CD4-positive, alpha-beta T cell treated with Interferon alpha-2 for 1 hour (primary cell): ENCODE results near the gene IFITM5.

Experiments
- DNase-seq, 2 donors: peaks; one replicate each; pipeline ENCODE4 v3.0.0-alpha.2; 2020 to 2022

IFITM5 gene

DNA sequence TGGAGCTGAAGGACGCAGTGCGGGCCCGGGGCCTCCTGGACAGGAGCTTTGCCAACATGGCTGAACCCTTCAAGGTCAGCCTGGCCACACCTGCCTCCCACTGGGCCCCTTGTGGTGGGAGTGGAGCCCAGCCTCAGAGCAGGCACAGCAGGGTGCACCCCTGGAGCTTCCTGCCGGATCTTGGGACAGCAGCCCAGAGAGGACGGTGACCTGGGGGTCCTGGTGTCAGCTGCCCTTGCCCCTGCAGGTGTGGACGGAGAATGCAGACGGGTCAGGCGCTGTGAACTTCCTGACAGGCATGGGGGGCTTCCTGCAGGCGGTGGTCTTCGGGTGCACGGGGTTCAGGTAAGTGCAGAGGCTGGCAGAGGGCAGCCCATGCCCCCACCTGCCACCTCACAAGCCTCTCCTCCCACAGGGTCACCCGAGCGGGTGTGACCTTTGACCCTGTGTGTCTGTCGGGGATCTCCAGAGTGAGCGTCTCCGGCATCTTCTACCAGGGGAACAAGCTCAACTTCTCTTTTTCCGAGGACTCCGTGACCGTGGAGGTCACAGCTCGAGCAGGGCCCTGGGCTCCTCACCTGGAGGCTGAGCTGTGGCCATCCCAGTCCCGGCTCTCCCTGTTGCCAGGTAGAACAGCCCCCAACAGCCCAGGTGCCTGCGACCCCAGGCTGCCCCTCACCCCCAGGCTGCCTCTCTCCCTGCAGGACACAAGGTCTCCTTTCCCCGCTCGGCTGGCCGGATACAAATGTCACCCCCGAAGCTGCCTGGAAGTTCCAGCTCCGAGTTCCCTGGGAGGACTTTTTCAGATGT is 5.3 kb downstream of the IFITM5 start:
- DNase-seq = no peak

DNA sequence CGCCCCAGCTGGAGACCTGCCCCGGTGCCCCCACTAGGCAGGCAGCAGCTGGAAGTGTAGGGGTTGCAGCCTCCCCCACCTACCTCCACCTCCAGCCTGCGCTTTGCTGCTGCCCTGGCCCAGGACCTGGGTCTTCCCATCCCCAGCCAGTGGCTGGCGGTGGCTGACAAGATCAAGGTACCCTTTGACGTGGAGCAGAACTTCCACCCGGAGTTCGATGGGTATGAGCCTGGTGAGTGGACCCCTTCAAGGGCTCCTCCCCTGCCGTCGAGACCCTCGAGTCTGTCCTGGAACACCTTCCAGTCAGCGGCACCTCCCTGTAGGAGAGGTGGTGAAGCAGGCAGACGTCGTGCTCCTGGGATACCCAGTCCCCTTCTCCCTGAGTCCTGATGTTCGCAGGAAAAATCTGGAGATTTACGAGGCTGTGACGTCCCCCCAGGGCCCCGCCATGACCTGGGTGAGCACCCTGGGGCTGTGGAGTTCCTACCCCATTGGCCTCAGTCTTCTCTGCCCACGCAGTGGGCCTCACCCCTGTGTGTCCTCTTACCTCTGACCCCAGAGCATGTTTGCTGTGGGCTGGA is 6.0 kb downstream of the IFITM5 start:
- DNase-seq = no peak

DNA sequence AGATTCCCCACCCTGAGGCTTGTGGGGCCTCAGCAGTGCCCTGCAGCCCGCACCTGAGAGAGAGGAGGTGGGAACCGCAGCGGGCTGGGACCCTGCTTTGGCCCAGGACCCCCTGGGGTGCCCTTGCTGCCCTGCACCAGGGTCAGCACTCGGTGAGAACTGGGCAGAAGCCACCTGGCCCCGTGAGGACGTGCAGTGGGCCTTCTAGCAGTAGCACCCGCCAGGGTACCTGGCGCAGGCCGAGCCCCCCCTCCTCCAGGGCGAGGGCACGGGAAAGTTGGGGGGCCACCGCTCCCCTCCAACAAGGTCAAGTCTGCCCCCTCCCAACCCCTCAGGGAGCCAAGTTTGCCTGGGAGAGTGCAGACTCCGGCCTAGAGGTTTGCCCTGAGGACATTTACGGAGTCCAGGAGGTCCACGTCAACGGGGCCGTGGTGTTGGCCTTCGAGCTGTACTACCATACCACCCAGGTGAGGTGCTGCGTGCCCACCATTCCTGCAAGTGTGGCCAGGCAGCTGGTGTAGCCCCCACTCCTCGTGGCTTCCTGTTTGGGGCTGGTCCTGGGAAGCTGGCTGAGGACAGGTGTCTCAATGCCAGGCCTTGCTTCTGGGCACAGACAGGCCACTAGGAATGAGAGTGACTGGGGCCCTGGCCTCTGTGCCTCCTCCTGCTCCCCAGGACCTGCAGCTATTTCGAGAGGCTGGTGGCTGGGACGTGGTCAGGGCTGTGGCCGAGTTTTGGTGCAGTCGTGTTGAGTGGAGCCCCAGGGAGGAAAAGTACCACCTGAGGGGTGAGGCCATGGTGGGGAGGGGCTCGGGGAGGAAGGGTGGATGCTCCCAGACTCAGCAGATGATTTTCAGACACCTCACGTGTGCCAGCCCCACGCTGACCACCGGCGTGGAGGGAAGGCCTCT is 6.9 kb downstream of the IFITM5 start:
- no peak for DNase-seq

DNA sequence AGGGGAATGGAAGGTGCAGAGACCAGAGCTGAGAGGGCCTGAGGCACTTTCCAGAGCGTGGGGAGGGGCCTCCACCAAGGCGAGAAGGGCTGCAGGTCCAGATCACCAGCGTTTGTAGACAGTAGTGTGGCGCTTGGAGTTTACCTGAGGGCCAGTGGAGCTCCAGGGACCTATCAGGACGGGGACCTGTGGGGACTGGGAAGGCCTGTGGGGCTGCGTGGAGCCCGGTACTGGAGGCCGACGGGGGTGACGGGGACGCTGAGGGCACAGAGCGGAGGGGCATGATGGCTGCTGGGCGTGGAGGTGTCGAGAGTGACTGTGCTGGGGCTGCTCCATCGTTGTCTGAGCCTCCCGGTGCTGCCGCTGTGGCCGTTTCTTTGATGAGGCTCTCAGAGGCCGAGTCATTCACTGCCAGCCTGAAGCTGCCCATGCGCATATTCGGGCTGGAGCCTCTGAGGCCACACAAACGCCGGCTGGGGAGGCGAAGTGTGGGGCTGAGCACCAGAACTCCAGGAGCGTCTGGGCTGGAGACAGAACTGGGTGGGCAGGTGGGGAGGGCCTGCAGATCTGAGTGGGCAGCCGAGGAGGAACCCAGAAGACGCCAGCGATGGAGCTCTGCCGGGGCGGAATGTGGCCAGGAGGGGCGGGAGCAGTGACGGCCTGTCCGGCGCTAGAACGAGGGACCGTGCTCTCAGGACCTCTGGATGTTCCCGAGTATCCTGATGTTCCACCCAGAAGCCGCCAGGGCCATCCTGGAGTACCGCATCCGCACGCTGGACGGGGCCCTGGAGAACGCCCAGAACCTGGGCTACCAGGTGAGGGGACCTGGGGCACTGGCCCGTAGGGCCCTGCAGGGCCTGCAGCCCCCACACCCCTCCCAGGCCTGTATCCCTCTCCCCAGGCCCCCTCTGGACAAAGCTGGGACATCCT is 7.8 kb downstream of the IFITM5 start:
- DNase-seq = no peak

DNA sequence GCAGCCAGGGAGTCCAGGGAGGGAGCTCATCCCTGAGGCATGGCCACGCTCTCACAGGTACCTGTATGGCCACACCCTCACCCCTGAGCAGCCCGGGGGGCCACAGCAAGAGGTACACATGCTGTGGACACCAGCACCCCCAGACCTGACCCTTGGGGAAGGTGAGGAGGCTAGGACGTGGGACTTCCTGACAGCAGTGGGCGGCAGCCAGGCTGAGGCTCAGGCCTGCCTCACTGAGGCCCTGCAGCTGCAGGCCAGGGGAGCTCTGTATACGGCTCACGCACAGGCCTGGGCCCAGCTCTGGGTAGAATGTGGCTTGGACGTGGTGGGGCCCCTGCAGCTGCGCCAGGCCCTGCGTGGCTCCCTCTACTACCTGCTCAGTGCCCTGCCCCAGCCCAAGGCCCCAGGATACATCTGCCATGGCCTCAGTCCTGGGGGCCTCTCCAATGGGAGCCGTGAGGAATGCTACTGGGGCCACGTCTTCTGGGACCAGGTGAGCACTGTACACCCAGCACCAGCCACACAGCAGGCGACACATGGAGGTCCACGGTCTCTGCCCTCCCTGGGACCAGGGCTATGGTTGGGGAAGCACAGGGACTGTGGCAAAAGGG is 8.6 kb downstream of the IFITM5 start:
- DNase-seq = no peak

DNA sequence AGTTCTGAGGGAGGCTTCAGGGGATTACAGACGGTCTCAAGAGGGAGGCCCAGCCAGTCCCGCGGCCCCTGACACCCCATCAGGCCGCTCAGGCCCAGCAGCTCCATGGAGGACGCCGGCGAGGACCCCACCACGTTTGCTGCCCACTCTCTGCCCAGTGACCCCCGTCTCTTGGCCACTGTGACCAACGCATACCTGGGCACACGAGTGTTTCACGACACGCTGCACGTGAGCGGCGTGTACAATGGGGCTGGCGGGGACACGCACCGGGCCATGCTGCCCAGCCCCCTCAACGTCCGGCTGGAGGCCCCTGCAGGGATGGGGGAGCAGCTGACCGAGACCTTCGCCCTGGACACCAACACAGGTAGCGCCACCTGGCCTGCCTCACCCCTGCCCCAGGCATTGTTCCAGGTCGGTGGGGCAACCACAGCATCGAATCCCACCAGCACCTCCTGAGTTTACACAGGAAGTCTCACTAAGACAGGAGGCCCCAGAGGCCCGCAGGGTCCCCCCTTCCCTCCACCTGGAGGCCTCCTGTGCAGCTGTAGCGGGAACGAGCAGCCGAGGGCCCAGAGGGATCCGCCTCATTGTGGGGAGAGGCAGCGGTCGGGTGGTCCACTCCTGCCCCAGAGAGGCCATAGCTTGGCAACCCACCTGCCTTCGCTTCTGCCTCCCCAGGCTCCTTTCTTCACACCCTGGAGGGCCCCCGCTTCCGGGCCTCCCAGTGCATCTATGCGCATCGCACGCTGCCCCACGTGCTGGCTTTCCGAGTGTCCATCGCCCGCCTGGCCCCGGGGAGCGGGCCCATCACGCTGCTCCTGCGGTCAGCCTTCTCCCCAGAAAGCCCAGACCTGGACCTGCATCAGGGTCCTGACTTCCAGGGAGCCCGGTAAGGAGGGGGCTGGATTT is 9.4 kb downstream of the IFITM5 start:
- DNase-seq = no peak

DNA sequence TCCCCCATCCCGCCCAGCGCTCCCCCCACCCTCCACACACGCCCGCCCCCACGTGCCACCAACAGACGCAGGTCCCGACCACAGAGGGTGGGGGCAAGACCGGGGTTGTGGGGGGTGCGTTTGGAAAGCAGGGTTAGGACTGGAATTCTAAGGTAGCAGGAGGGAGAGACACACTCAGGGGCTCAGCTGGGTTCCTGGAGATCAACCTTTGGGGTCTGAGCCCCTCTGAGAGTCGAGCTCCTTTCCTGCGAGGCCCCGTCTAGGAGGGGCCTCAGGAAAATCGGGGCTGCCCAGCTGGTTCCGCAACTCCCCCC is 10.0 kb downstream of the IFITM5 start:
- no peak for DNase-seq

DNA sequence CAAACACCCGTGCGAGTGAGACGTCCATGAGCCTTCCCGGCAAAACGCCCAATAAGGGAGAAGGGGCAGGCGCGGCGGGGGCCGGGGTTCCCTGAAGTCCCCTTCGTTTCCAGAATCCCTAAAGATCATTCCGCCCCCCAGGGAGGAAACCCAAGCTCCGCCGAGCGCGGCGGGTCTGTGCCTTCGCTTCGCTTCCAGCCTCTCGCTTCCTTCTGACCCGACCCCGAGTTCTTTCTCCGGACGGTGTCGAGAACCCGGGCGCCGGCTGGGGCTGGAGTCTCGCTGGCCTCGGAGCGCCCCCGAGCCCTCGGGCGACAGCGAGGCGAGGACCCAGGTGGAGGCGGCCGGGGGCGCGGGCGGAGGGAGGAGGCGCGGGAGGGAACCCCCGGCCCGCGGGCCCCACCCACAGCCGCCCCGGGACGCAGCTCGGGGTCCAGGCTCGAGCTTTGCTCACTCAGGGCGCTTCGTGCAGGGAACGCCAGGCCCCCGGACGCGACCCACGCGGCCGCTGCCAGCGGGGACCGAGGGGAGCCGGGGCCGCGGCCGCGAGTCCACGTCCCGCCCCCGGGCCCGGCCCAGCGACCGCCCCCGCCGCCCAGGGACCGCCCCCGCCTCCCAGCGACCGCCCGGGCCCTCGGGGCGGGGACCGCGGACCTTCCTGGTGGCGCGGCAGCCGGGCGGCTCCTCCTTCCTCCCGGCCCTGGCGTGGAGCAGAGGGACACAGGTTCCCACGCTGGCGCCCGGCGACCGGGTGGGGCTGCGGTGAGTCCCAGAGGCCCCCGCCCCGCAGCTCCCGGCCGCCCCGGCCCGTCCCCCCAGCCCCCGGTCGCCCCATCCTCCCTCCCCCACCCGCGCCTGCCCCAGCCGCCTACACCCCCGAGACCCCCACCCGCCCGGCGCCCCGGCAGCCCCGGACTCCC is 10.6 kb downstream of the IFITM5 start, which contains the start of gene PGGHG:
TSS of gene PGGHG (plus strand) at position 649 of the 920 bp plus-strand sequence. CDS start 691 bp downstream, outside the sequence.
- DNase-seq = peak; percentile 52 to 71

DNA sequence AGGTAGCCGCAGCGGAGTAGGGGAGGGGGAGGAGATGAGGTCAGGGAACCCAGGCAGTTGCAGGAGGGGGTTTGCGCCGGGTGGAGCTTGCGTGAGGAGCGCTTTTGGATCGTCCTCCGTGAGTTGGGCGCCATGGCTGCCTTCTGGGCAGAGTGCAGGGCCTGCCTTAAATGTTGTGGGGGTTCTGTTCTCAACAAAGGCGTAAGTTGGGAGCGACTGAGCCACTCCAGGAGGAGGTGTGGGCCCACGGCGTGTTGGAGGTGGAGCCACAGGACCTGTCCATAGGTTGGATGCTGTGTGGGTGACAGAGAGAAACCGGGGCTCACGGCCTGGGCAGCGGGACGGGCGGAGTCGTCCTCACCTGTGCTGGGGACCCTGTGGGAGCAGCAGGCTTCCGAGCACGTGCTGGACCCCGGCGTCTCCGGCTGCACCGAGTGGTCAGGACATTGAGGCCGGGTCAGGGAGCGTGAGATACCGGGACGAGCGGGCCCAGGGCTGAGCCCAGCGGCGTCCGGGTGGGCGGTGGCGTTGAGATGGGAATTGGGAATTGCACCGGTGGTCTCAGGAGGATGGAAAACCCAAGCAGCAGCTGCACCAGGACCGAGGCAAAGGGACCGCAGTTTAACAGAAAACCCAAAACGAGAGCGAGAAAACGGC is 11.4 kb downstream of the IFITM5 start:
- DNase-seq = peak in 1 of 2 donors; percentile 66

DNA sequence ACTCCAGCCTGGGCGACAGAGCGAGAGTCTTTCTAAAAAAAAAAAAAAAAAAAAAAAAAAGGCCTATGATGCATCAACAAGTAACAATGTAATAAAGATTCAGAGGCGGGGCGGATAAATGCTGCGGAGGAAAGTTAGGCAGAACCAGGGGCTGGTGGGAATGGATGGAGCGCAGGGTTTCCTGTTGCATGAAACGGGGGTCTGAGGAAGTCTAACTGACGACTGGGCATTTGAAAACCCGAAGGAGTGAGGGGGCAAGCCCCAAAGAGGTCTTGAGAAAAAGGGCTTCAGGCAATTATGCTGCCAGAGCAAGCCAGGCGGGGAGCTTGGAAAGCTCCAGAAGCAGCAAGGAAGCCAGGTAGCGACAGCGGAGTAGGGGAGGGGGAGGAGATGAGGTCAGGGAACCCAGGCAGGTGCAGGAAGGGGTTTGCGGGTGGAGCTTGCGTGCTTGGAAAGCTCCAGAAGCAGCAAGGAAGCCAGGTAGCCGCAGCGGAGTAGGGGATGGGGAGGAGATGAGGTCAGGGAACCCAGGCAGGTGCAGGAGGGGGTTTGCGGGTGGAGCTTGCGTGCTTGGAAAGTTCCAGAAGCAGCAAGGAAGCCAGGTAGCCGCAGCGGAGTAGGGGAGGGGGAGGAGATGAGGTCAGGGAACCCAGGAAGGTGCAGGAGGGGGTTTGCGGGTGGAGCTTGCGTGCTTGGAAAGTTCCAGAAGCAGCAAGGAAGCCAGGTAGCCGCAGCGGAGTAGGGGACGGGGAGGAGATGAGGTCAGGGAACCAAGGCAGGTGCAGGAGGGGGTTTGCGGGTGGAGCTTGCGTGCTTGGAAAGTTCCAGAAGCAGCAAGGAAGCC is 12.1 kb downstream of the IFITM5 start:
- peak; percentile 71 to 78 for DNase-seq

DNA sequence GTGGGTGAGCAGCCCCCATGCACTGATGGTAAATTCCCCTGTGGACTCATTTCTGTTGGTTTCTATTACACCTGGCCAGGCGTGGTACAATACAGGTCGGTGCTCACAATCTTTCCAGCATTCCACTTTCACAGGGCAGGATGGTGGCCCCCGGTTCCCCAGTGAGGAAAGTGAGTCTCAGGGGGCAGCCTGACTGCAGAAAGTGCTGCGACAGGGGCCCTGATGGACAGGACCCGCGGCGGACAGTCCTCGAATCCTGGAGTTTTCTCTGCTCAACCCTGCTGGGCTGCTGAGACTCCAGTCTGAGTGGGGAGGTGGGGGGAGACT is 13.5 kb downstream of the IFITM5 start:
- DNase-seq = no peak

DNA sequence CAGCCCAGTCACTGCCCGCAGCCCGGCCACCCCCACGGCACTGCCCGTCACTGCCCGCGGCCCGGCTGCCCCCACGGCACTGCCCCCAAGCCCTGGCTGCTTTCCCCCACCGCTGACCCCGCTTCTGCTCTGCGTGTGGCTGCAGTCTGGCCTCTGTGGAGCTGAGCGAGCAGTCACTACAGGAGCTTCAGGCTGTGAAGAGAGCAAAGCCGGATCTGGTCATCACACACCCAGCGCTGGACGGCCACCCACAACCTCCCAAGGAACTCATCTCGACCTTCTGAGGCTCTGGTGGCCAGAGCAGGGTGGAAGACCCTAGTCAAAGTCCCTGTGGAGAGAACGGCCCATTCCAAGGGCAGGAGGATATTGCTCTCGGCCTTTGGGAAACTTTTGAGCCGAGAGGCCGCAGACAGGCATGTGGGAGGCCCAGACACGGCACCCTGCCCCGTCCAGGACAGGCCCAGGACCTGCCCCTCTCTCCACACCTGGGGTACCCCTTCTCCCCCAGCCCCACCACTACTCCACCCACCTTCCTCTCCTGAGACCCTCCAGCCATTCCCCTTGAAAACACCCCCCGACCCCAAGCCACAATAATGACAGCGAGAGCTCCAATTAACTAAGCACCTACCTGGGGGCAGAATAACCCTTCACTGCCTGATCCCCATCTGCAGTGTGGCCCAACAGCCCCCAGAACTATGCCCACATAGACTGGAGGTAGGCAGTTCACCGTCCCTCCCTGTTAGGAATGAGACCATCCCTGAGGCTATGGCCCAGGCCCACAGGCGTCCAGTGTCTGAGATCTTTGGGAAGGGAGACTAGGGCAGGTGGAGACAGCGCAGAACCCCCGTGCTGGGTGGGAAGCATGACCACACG is 14.1 kb downstream of the IFITM5 start:
- no peak for DNase-seq

DNA sequence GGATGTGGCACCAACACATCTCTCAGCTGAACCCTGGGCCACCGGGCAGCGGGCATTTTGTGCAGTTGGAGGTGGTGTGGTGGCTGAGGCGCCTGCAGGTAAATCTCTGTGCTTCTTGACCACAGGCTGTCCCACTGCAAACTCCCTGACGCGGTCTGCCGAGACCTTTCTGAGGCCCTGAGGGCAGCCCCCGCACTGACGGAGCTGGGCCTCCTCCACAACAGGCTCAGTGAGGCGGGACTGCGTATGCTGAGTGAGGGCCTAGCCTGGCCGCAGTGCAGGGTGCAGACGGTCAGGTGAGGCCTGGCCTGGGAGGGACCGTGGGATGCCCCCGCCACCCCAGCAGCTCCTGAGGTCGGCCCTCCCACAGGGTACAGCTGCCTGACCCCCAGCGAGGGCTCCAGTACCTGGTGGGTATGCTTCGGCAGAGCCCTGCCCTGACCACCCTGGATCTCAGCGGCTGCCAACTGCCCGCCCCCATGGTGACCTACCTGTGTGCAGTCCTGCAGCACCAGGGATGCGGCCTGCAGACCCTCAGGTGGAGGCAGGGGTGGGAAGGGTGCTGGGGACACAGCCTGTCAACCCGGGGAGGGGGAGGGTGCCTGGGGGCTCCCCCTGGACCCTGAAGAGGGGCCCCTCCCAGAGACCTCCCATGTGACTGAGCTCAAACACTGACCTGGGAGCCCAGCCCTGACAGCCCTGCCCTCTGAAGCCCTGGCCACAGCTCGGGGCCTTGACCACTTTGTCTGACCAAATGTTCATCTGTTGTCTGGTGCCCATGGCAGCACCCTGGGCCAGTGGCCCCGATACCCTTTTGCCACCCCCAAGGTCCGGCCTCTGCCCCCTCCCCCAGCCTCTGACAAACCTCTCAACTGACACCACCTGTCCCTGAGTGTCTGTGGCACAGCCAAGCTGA is 15.0 kb downstream of the IFITM5 start:
- DNase-seq = no peak

DNA sequence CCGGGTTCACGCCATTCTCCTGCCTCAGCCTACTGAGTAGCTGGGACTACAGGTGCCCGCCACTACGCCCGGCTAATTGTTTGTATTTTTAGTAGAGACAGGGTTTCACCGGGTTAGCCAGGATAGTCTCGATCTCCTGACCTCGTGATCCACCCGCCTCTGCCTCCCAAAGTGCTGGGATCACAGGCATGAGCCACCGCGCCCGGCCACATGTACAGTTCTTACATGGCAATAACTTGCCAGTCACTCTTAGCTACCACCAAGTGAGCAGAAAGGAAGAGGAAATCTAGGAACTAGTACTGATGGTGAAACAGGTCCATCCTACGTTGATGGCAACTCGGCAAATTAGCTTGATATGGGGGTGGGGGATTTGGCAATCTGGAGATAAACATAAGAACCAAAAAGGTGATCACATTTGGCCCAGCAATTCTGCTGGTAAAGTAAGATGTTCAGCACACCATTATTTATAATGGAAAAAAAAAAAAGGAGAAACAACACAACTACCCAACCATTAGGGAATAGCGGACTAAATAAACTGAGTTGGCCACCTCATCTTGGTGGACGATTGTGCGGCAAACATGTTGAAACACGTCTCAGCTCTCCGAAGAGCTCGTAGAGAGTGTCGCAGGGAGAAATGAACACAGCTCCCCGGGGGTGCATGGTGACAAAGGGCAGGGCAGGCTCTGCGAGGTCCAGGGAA is 15.8 kb downstream of the IFITM5 start:
- DNase-seq = no peak

DNA sequence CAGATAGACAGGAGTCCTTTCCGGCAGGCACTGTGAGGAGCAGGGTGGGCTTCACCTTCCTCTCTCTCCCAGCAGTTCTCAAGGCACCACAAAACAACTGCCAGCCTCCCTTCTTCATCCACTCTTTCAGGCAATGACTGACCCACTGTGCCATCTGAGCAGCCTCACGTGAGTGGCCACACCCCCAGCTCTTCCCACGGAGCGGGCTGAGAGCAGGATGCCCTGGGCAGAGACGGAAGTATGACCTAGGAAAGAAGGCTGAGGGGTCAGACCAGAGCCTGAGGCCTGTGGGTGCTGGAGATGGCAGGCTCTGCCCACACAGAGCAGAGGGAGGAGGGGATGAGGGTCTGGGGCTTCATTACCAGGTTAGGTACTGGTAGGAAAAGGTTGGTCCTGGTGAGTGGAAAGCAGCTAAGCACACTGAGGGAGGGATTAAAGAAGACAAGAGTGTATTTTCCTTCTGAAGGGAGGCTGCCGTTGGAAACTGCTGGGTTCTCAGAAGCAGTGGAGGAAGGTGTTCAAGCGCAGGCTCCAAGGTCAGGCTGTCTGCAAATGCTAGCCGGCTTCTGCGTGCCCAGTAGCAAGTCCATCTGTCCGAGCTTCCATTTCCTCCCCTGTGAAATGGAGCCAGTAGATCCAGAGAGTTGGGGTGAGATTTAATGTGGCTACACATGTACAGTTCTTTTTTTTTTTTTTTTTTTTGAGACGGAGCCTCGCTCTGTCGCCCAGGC is 16.5 kb downstream of the IFITM5 start:
- no peak for DNase-seq
